ENCODE measurements around the gene IL17D. TPM values are rescaled to one million over a fixed set of nuclear protein-coding genes. Genes with fewer than 3 reads are reported as not detected.
"Not testable (repeated sequence)": the region's sequence is repeated elsewhere in the genome, so short reads cannot be mapped to it uniquely, and the experiment has no call there.

IL17D gene
- 0.10 and 0.12 TPM in 2 replicates for total RNA-seq (2014; rRNA removed; shearing (Covaris generic))

- no peak for DNase-seq (ENCODE audit: low read depth)
Observed at GRCh38 chr13:20702915-20703779, at the start of gene IL17D. IL17D (plus strand) TSS chr13:20703699; CDS start chr13:20704002, 303 bp downstream.

GRCh38 chr13:20654156-20654555, 49.3 kb upstream of the IL17D start:
- DNase-seq (ENCODE audit: low read depth) = no peak

- DNase-seq (ENCODE audit: low read depth) = peak; percentile 2
Observed at GRCh38 chr13:20658451-20659040, 45.0 kb upstream of the IL17D start.

GRCh38 chr13:20664351-20664750, 39.1 kb upstream of the IL17D start:
- no peak for DNase-seq (ENCODE audit: low read depth)

GRCh38 chr13:20666948-20667347, 36.6 kb upstream of the IL17D start:
- DNase-seq (ENCODE audit: low read depth) = no peak

- no peak for DNase-seq (ENCODE audit: low read depth)
Observed at GRCh38 chr13:20667857-20668437, 35.6 kb upstream of the IL17D start.

- no peak for DNase-seq (ENCODE audit: low read depth)
Observed at GRCh38 chr13:20669162-20669561, 34.3 kb upstream of the IL17D start.

GRCh38 chr13:20671789-20672188, 31.7 kb upstream of the IL17D start:
- no peak for DNase-seq (ENCODE audit: low read depth)

GRCh38 chr13:20672772-20673171, 30.7 kb upstream of the IL17D start:
- DNase-seq (ENCODE audit: low read depth) = no peak

GRCh38 chr13:20673715-20674114, 29.8 kb upstream of the IL17D start:
- no peak for DNase-seq (ENCODE audit: low read depth)

- no peak for DNase-seq (ENCODE audit: low read depth)
Observed at GRCh38 chr13:20676213-20676612, 27.3 kb upstream of the IL17D start.

GRCh38 chr13:20678606-20679005, 24.9 kb upstream of the IL17D start:
- DNase-seq (ENCODE audit: low read depth) = not testable (repeated sequence)

GRCh38 chr13:20679879-20680278, 23.6 kb upstream of the IL17D start:
- DNase-seq (ENCODE audit: low read depth) = no peak

GRCh38 chr13:20680416-20681080, 23.0 kb upstream of the IL17D start:
- no peak for DNase-seq (ENCODE audit: low read depth)

- DNase-seq (ENCODE audit: low read depth) = not testable (repeated sequence)
Observed at GRCh38 chr13:20681481-20681880, 22.0 kb upstream of the IL17D start.

- DNase-seq (ENCODE audit: low read depth) = no peak
Observed at GRCh38 chr13:20682061-20682460, 21.4 kb upstream of the IL17D start.

GRCh38 chr13:20684041-20684440, 19.5 kb upstream of the IL17D start:
- DNase-seq (ENCODE audit: low read depth) = no peak

GRCh38 chr13:20684546-20684945, 19.0 kb upstream of the IL17D start:
- no peak for DNase-seq (ENCODE audit: low read depth)

GRCh38 chr13:20685092-20685491, 18.4 kb upstream of the IL17D start:
- DNase-seq (ENCODE audit: low read depth) = no peak

- no peak for DNase-seq (ENCODE audit: low read depth)
Observed at GRCh38 chr13:20686167-20686566, 17.3 kb upstream of the IL17D start.

GRCh38 chr13:20686863-20687579, 16.5 kb upstream of the IL17D start:
- no peak for DNase-seq (ENCODE audit: low read depth)

GRCh38 chr13:20689291-20689690, 14.2 kb upstream of the IL17D start:
- no peak for DNase-seq (ENCODE audit: low read depth)
